ENCODE results near the gene LAIR1. TPM values are rescaled to one million over a fixed set of nuclear protein-coding genes. Genes with fewer than 3 reads are reported as not detected.

The LAIR1 gene
- total RNA-seq, 1 donor from 2014 or later, result 1.0 TPM

- no peak for DNase-seq (ENCODE audit: low read depth)
- TF ChIP-seq CTCF (IDR thresholded peaks at IDR 0.05; ENCODE audit: insufficient read depth, low read length, poor library complexity, severe bottlenecking), result no peak
- Histone ChIP-seq H3K27me3 (ENCODE audit: control insufficient read depth, insufficient read depth, low read length) (no peaks in the 10 kb centered on the region), H3K36me3 (ENCODE audit: control insufficient read depth, insufficient read depth, low read length) (no peaks in the 10 kb centered on the region), H3K4me3 (ENCODE audit: low read depth, low read length) (no peak overlapping the region)
Measured at GRCh38 chr19:54311486-54311885, 53.2 kb downstream of the LAIR1 start.

- Histone ChIP-seq H3K4me3 (ENCODE audit: low read depth, low read length) (no peak overlapping the region), H3K36me3 (ENCODE audit: control insufficient read depth, insufficient read depth, low read length) (no peaks in the 10 kb centered on the region), H3K27me3 (ENCODE audit: control insufficient read depth, insufficient read depth, low read length) (no peaks in the 10 kb centered on the region)
- no peak for TF ChIP-seq CTCF (IDR thresholded peaks at IDR 0.05; ENCODE audit: insufficient read depth, low read length, poor library complexity, severe bottlenecking)
- no peak for DNase-seq (ENCODE audit: low read depth)
Measured at GRCh38 chr19:54310543-54310942, 54.2 kb downstream of the LAIR1 start.

GRCh38 chr19:54309811-54310210 is 54.9 kb downstream of the LAIR1 start:
- H3K27me3 ChIP-seq (ENCODE audit: control insufficient read depth, insufficient read depth, low read length), result no peaks in the 10 kb centered on the region
- TF ChIP-seq CTCF (IDR thresholded peaks at IDR 0.05; ENCODE audit: insufficient read depth, low read length, poor library complexity, severe bottlenecking), result no peak
- no peaks in the 10 kb centered on the region for H3K36me3 ChIP-seq (ENCODE audit: control insufficient read depth, insufficient read depth, low read length)
- no peak overlapping the region for H3K4me3 ChIP-seq (ENCODE audit: low read depth, low read length)
- no peak for DNase-seq (ENCODE audit: low read depth)

- Histone ChIP-seq H3K36me3 (ENCODE audit: control insufficient read depth, insufficient read depth, low read length) (no peaks in the 10 kb centered on the region), H3K27me3 (ENCODE audit: control insufficient read depth, insufficient read depth, low read length) (no peaks in the 10 kb centered on the region), H3K4me3 (ENCODE audit: low read depth, low read length) (no peak overlapping the region)
- DNase-seq (ENCODE audit: low read depth), result no peak
- TF ChIP-seq CTCF (IDR thresholded peaks at IDR 0.05; ENCODE audit: insufficient read depth, low read length, poor library complexity, severe bottlenecking), result no peak
Measured at GRCh38 chr19:54307389-54308020, 57.2 kb downstream of the LAIR1 start.

- no peak overlapping the region for H3K4me3 ChIP-seq (ENCODE audit: low read depth, low read length)
- H3K27me3 ChIP-seq (ENCODE audit: control insufficient read depth, insufficient read depth, low read length), result no peaks in the 10 kb centered on the region
- TF ChIP-seq CTCF (IDR thresholded peaks at IDR 0.05; ENCODE audit: insufficient read depth, low read length, poor library complexity, severe bottlenecking), result no peak
- no peak for DNase-seq (ENCODE audit: low read depth)
- no peaks in the 10 kb centered on the region for H3K36me3 ChIP-seq (ENCODE audit: control insufficient read depth, insufficient read depth, low read length)
Measured at GRCh38 chr19:54305141-54305540, 59.6 kb downstream of the LAIR1 start.

- Histone ChIP-seq H3K27me3 (ENCODE audit: control insufficient read depth, insufficient read depth, low read length) (no peaks in the 10 kb centered on the region), H3K36me3 (ENCODE audit: control insufficient read depth, insufficient read depth, low read length) (no peaks in the 10 kb centered on the region), H3K4me3 (ENCODE audit: low read depth, low read length) (no peak overlapping the region)
- TF ChIP-seq CTCF (IDR thresholded peaks at IDR 0.05; ENCODE audit: insufficient read depth, low read length, poor library complexity, severe bottlenecking), result no peak
- DNase-seq (ENCODE audit: low read depth), result no peak
Measured at GRCh38 chr19:54302257-54302656, 62.5 kb downstream of the LAIR1 start.
